ENCODE measurements around the gene SOS2. TPM values are rescaled to one million over a fixed set of nuclear protein-coding genes. Genes with fewer than 3 reads are reported as not detected.

Gene SOS2
- total and polyA plus RNA-seq, 2 experiments from 2014 or later: 2.6 to 13.7 TPM

DNA sequence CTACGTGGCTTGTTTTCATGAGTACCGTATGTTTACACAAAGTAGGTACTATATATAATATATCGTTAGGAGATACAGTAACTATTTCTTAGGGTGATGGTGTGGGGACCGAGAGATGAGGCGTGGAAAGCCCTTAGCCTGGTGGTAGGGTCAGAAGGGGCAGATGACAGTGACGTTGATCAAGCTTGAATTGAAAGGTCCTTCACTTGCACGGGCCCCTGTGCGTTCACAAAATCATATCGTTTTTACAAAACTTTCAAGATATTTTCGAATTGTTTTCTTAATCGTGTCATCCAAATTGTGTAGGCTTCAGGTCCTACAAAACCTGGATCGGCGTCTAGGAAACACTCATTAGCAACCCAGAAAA lies 881 bp upstream of the SOS2 start:
- Histone ChIP-seq H3K4me2 (ENCODE audit: unreplicated experiment) (peak overlapping the region; percentile 85), H3K79me2 (ENCODE audit: insufficient read depth) (peaks cover 35% of the 10 kb centered on the region), H3K9me3 (ENCODE audit: low read depth) (no peaks in the 10 kb centered on the region), H3K9ac (peak overlapping the region; percentile 88), H3K9me2 (ENCODE audit: insufficient read depth) (no peaks in the 10 kb centered on the region), H3F3A (ENCODE audit: insufficient read depth) (peaks cover 5% of the 10 kb centered on the region; the same call in 1 of the 2 replicates), H3K4me1 (ENCODE audit: insufficient read depth) (peaks cover 12% of the 10 kb centered on the region; the same call in 1 of the 2 replicates), H3K4me3 (peak overlapping the region; percentile 91), H3K27me3 (replicated peaks; ENCODE audit: insufficient read depth) (no peaks in the 10 kb centered on the region), H3K36me3 (ENCODE audit: low read depth) (no peaks in the 10 kb centered on the region), H4K20me1 (ENCODE audit: insufficient read depth) (peaks cover 15% of the 10 kb centered on the region; the same call in 1 of the 2 replicates), H3K27ac (peak overlapping the region; percentile 94), H2AFZ (peak overlapping the region; percentile 88)
- in situ Hi-C loops (cut with MboI): no loop called here
- WGBS, 2 experiments (ENCODE audit: low coverage in 1 of 2, low lambda C conversion rate in 2 of 2, missing lambda C conversion rate in 2 of 2): 38 to 40% methylated on average over 13 of the region's 13 CpGs
- TF ChIP-seq EZH2phosphoT487 (IDR thresholded peaks at IDR 0.05; ENCODE audit: insufficient read depth, low read depth) (no peak), EZH2 (IDR thresholded peaks at IDR 0.05; ENCODE audit: insufficient read depth, poor library complexity, severe bottlenecking) (no peak)
- DNase-seq: no peak

DNA sequence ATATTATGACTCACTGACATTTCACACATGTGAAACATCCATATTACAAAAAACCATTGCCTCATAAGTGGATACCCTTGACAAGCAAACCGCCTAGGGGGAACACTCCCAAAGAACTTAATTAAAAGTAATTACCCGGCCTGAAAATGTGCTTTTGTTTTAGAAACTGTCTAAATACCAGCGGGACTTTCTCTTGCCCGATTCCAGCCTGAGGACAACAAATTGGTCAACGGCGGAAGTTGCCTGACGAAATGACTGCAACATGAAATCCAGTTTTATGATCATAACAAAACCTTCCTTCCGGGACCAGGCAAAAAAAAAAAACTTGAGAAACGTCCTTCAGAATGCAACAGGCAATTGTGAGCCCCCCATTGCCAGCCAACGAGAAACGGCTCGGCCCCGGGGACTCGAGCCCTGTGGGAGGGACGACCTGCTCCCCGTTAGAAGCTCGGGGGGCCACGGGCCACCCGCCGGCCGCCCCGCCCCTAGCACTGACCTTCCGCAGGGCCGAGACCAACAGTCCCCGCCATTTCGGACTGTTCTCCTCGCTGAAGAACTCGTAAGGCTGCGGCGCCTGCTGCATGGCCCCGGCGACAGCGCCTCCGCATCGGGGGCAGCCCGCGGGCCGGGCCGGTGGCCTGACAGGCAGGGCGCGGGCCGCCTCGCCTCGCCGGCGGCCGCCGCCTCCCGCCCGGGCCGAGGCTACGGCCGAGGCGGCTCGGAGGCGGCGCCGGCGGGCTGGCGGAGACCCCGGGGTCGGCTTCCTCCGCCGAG lies 490 bp downstream of the SOS2 start:
- peaks cover 49% of the 10 kb centered on the region for H3K79me2 ChIP-seq (ENCODE audit: insufficient read depth)
- H3K27me3 ChIP-seq (replicated peaks; ENCODE audit: insufficient read depth): no peaks in the 10 kb centered on the region

DNA sequence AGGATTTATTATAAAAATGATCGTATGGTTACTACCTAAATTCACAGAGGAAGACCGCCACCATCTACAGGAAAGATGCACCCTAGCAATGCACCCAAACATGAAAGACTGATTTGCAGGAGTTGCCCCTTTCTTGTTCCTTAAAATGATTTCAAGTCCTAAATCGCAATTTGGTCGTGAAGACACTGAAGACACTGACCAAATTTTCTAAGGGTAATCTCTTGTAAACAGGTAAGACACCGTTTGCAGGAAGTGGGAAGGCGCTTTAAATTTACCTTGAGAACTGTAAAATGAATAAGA lies 1.0 kb downstream of the SOS2 start:
- Histone ChIP-seq H3K4me1 (ENCODE audit: insufficient read depth) (peaks cover 21% of the 10 kb centered on the region), H3K36me3 (ENCODE audit: low read depth) (no peaks in the 10 kb centered on the region), H4K20me1 (ENCODE audit: insufficient read depth) (peaks cover 23% of the 10 kb centered on the region; the same call in 1 of the 2 replicates), H3K9me2 (ENCODE audit: insufficient read depth) (no peaks in the 10 kb centered on the region), H2AFZ (peak overlapping the region; percentile 68), H3K79me2 (ENCODE audit: insufficient read depth) (peaks cover 54% of the 10 kb centered on the region), H3F3A (ENCODE audit: insufficient read depth) (peaks cover 15% of the 10 kb centered on the region), H3K27ac (peak overlapping the region; percentile 94), H3K9ac (peak overlapping the region; percentile 88), H3K27me3 (replicated peaks; ENCODE audit: insufficient read depth) (no peaks in the 10 kb centered on the region), H3K9me3 (ENCODE audit: low read depth) (no peaks in the 10 kb centered on the region), H3K4me3 (peak overlapping the region; percentile 91), H3K4me2 (ENCODE audit: unreplicated experiment) (peak overlapping the region; percentile 98)
- in situ Hi-C loops (cut with MboI): no loop called here
- TF ChIP-seq EZH2 (IDR thresholded peaks at IDR 0.05; ENCODE audit: insufficient read depth, poor library complexity, severe bottlenecking): no peak
- no peak for TF ChIP-seq EZH2phosphoT487 (IDR thresholded peaks at IDR 0.05; ENCODE audit: insufficient read depth, low read depth)
- no peak for DNase-seq
- 1 to 3% methylated on average over 6 of the region's 6 CpGs for WGBS, 2 experiments (ENCODE audit: low coverage in 1 of 2, low lambda C conversion rate in 2 of 2, missing lambda C conversion rate in 2 of 2)

More for the DNA sequence above, 490 bp downstream of the SOS2 start:
- 0 to 1% methylated on average over 44 to 48 of the region's 64 CpGs for WGBS, 2 experiments (ENCODE audit: low coverage in 1 of 2, low lambda C conversion rate in 2 of 2, missing lambda C conversion rate in 2 of 2)
- Histone ChIP-seq H3K4me2 (ENCODE audit: unreplicated experiment) (peak overlapping the region; percentile 98), H3K4me1 (ENCODE audit: insufficient read depth) (peaks cover 16% of the 10 kb centered on the region), H3K36me3 (ENCODE audit: low read depth) (no peaks in the 10 kb centered on the region), H3K27ac (peak overlapping the region; percentile 94), H3K4me3 (peak overlapping the region; percentile 91), H3K9me2 (ENCODE audit: insufficient read depth) (no peaks in the 10 kb centered on the region), H4K20me1 (ENCODE audit: insufficient read depth) (peaks cover 20% of the 10 kb centered on the region; the same call in 1 of the 2 replicates), H3K9me3 (ENCODE audit: low read depth) (no peaks in the 10 kb centered on the region), H3K9ac (peak overlapping the region; percentile 88), H3F3A (ENCODE audit: insufficient read depth) (peaks cover 11% of the 10 kb centered on the region), H2AFZ (peak overlapping the region; percentile 68)
- peak; percentile 74 for DNase-seq
- in situ Hi-C loops (cut with MboI): no loop called here
- no peak for TF ChIP-seq EZH2phosphoT487 (IDR thresholded peaks at IDR 0.05; ENCODE audit: insufficient read depth, low read depth)
- TF ChIP-seq EZH2 (IDR thresholded peaks at IDR 0.05; ENCODE audit: insufficient read depth, poor library complexity, severe bottlenecking): no peak

DNA sequence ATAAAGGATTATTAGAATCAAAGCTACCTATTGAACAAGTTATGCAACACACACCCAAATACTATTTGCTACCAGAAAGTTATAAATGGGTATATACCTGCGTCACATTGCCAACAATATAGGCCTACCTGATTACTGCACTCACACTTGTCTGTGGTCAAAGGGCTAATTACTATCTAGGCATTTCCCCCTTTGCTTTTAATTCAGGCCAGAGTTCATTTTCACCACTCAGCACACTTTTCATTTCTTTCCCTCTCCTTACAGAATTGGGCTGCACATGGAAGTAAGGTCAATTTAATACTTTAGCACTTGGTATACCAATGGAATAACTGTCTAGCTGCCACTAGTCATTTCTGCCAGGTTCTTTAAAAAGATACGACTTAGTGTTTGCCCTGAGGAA lies 1.7 kb downstream of the SOS2 start:
- Histone ChIP-seq H3K9me3 (ENCODE audit: low read depth) (no peaks in the 10 kb centered on the region), H4K20me1 (ENCODE audit: insufficient read depth) (peaks cover 28% of the 10 kb centered on the region; the same call in 1 of the 2 replicates), H3K27me3 (replicated peaks; ENCODE audit: insufficient read depth) (no peaks in the 10 kb centered on the region), H3K4me1 (ENCODE audit: insufficient read depth) (peaks cover 28% of the 10 kb centered on the region), H3F3A (ENCODE audit: insufficient read depth) (peaks cover 22% of the 10 kb centered on the region), H3K36me3 (ENCODE audit: low read depth) (no peaks in the 10 kb centered on the region), H3K4me3 (peak overlapping the region; percentile 91), H2AFZ (no peak overlapping the region), H3K4me2 (ENCODE audit: unreplicated experiment) (peak overlapping the region; percentile 98), H3K9me2 (ENCODE audit: insufficient read depth) (no peaks in the 10 kb centered on the region), H3K79me2 (ENCODE audit: insufficient read depth) (peaks cover 61% of the 10 kb centered on the region), H3K9ac (peak overlapping the region; percentile 88), H3K27ac (no peak overlapping the region)
- TF ChIP-seq EZH2phosphoT487 (IDR thresholded peaks at IDR 0.05; ENCODE audit: insufficient read depth, low read depth) (no peak), EZH2 (IDR thresholded peaks at IDR 0.05; ENCODE audit: insufficient read depth, poor library complexity, severe bottlenecking) (no peak)
- in situ Hi-C loops (cut with MboI): no loop called here
- no peak for DNase-seq
- 49 to 56% methylated on average over 2 of the region's 2 CpGs for WGBS, 2 experiments (ENCODE audit: low coverage in 1 of 2, low lambda C conversion rate in 2 of 2, missing lambda C conversion rate in 2 of 2)
